Esophagus (tissue), 2 donors: ENCODE measurements around the gene EFNB2. TPM values are rescaled to one million over a fixed set of nuclear protein-coding genes. Genes with fewer than 3 reads are reported as not detected.

Source experiments
- H3K27ac ChIP-seq, 2 donors: one replicate each; pipeline ENCODE4 v1.5.1; 2013; ENCODE audit warnings: low read depth in 2 of 2, mild to moderate bottlenecking in 2 of 2, inconsistent platforms in 1 of 2, low read length in 1 of 2, moderate library complexity in 1 of 2
- H3K27me3 ChIP-seq, 2 donors: one replicate each; pipeline ENCODE4 v1.6.1; 2013; ENCODE audit warnings: low read length in 2 of 2, control low read depth in 1 of 2, mild to moderate bottlenecking in 1 of 2; ENCODE audit not compliant: insufficient read depth in 2 of 2, control insufficient read depth in 1 of 2
- H3K36me3 ChIP-seq, 2 donors: one replicate each; pipeline ENCODE4 v1.6.1; 2013; ENCODE audit warnings: low read length in 1 of 2; ENCODE audit not compliant: control insufficient read depth in 2 of 2, insufficient read depth in 2 of 2
- H3K4me1 ChIP-seq, 2 donors: one replicate each; pipeline ENCODE4 v1.6.1; 2013; ENCODE audit warnings: low read length in 1 of 2; ENCODE audit not compliant: control insufficient read depth in 2 of 2, insufficient read depth in 2 of 2
- H3K4me3 ChIP-seq, 2 donors: one replicate each; pipeline ENCODE4 v1.5.1; 2013; ENCODE audit warnings: low read length in 2 of 2, mild to moderate bottlenecking in 2 of 2, low read depth in 1 of 2, moderate library complexity in 1 of 2
- H3K9me3 ChIP-seq, 2 donors: one replicate each; pipeline ENCODE4 v1.6.1; 2013; ENCODE audit warnings: mild to moderate bottlenecking in 2 of 2, low read depth in 1 of 2, low read length in 1 of 2, moderate library complexity in 1 of 2; ENCODE audit not compliant: control insufficient read depth in 2 of 2, insufficient read depth in 1 of 2
- WGBS, 2 donors: extraction: QIAGEN DNeasy Blood & Tissue Kit; methylation state at CpG; one replicate each; pipeline ENCODE4 v1.1.7; 2013; 5-methylcytosine and 5-hydroxymethylcytosine counted together
- polyA plus RNA-seq, 2 donors: library from polyadenylated mRNA; stranded (reverse); fragments of 200-250 nt; gene quantifications; one replicate each; pipeline ENCODE4 v1.2.3, GENCODE V29; 2013
- donor health status: healthy with polysubstance abuse.
- donor health status: Bipolar disorder and iron deficiency.

Gene EFNB2
- polyA plus RNA-seq, result 1 to 10 TPM; 8.0 to 8.4 TPM

- WGBS, 2 donors, result 0 to 1% methylated on average over 76 to 102 of the region's 102 CpGs
- H3K27ac ChIP-seq, result peak within 1 kb of the TSS; percentile 81 to 86
- H3K36me3 ChIP-seq, result no peaks in the 10 kb centered on the region
- H3K4me3 ChIP-seq, result peak within 1 kb of the TSS; percentile 78 to 85
- no peaks in the 10 kb centered on the region for H3K27me3 ChIP-seq
- peaks cover 2 to 3% of the 10 kb centered on the region in 2 donors for H3K4me1 ChIP-seq
- no peaks in the 10 kb centered on the region for H3K9me3 ChIP-seq
These were observed at the start of gene EFNB2 for GRCh38 chr13:106535552-106536243. EFNB2 (minus strand) TSS chr13:106535662; CDS start chr13:106534964, 698 bp downstream.

GRCh38 chr13:106581225-106581624, 45.8 kb upstream of the EFNB2 start:
- H3K4me1 ChIP-seq, result peaks cover 0 to 2% of the 10 kb centered on the region in 2 donors
- H3K27me3 ChIP-seq, result no peaks in the 10 kb centered on the region
- no peak overlapping the region for H3K27ac ChIP-seq
- 78 to 91% methylated on average over 4 of the region's 4 CpGs for WGBS, 2 donors
- no peak overlapping the region for H3K4me3 ChIP-seq
- H3K36me3 ChIP-seq, result no peaks in the 10 kb centered on the region
- no peaks in the 10 kb centered on the region for H3K9me3 ChIP-seq

GRCh38 chr13:106575896-106576295, 40.4 kb upstream of the EFNB2 start:
- Histone ChIP-seq H3K27me3 (no peaks in the 10 kb centered on the region), H3K4me1 (no peaks in the 10 kb centered on the region), H3K36me3 (no peaks in the 10 kb centered on the region), H3K27ac (no peak overlapping the region), H3K9me3 (no peaks in the 10 kb centered on the region), H3K4me3 (peak overlapping the region; percentile 21 to 51)

GRCh38 chr13:106573868-106574267, 38.4 kb upstream of the EFNB2 start:
- Histone ChIP-seq H3K27me3 (no peaks in the 10 kb centered on the region), H3K36me3 (no peaks in the 10 kb centered on the region), H3K9me3 (no peaks in the 10 kb centered on the region), H3K4me1 (no peaks in the 10 kb centered on the region), H3K4me3 (peak overlapping the region; percentile 28 to 41), H3K27ac (peak overlapping the region; percentile 89 to 93)
- 24 to 37% methylated on average over 3 of the region's 3 CpGs for WGBS, 2 donors

GRCh38 chr13:106573284-106573846, 37.9 kb upstream of the EFNB2 start:
- Histone ChIP-seq H3K4me3 (peak overlapping the region; percentile 10 to 41), H3K9me3 (no peaks in the 10 kb centered on the region), H3K36me3 (no peaks in the 10 kb centered on the region), H3K4me1 (no peaks in the 10 kb centered on the region), H3K27ac (peak overlapping the region; percentile 89 to 93), H3K27me3 (no peaks in the 10 kb centered on the region)
- whole genome bisulfite sequencing, 2 donors, result 67 to 81% methylated on average over 8 of the region's 8 CpGs

- H3K27ac ChIP-seq, result no peak overlapping the region
- whole genome bisulfite sequencing, 2 donors, result 40 to 42% methylated on average over 13 to 14 of the region's 14 CpGs
- H3K27me3 ChIP-seq, result no peaks in the 10 kb centered on the region
- no peaks in the 10 kb centered on the region for H3K9me3 ChIP-seq
- H3K4me3 ChIP-seq, result no peak overlapping the region
- H3K4me1 ChIP-seq, result no peaks in the 10 kb centered on the region
- no peaks in the 10 kb centered on the region for H3K36me3 ChIP-seq
These were observed 34.9 kb upstream of the EFNB2 start for GRCh38 chr13:106570299-106570852.

- H3K36me3 ChIP-seq, result no peaks in the 10 kb centered on the region
- no peak overlapping the region for H3K4me3 ChIP-seq
- H3K27ac ChIP-seq, result no peak overlapping the region
- H3K9me3 ChIP-seq, result no peaks in the 10 kb centered on the region
- H3K4me1 ChIP-seq, result no peaks in the 10 kb centered on the region
- 62 to 71% methylated on average over 3 of the region's 3 CpGs for WGBS, 2 donors
- no peaks in the 10 kb centered on the region for H3K27me3 ChIP-seq
These were observed 34.0 kb upstream of the EFNB2 start for GRCh38 chr13:106569233-106570095.

GRCh38 chr13:106568299-106569003, 33.0 kb upstream of the EFNB2 start:
- Histone ChIP-seq H3K4me3 (peak overlapping the region; percentile 16 to 88), H3K36me3 (no peaks in the 10 kb centered on the region), H3K9me3 (no peaks in the 10 kb centered on the region), H3K27me3 (no peaks in the 10 kb centered on the region), H3K27ac (peak overlapping the region; percentile 15 to 58), H3K4me1 (no peaks in the 10 kb centered on the region)
- WGBS, 2 donors, result 25 to 26% methylated on average over 11 of the region's 11 CpGs
